H1 (cell line): ENCODE data around the gene TLR7. TPM values are rescaled to one million over a fixed set of nuclear protein-coding genes. Genes with fewer than 3 reads are reported as not detected.

Source experiments
- CTCF ChIA-PET: fragments of 300-600 bp; sonication (Branson Sonifier 250); formaldehyde crosslinking; loops from one replicate; lab custom pipeline; 2021; ENCODE audit not compliant: partially characterized antibody; lab: Charles Lee
- POLR2A ChIA-PET: fragments of 300-600 bp; sonication (Branson Sonifier 250); formaldehyde crosslinking; loops from one replicate; lab custom pipeline; 2021; ENCODE audit warnings: inconsistent platforms; ENCODE audit not compliant: partially characterized antibody; lab: Charles Lee
- DNase-seq, 2 experiments: peaks; one replicate each; pipeline versions ENCODE4 v3.0.0 to v3.0.0-alpha.2; 2010 to 2022; ENCODE audit warnings: low spot score in 2 of 2, low read depth in 1 of 2, mixed read lengths in 1 of 2
- FAIRE-seq: peaks from 2 replicates; lab custom pipeline; 2011; peaks lifted over from hg19 to GRCh38; lab: Jason Lieb, UNC
- H2AFZ ChIP-seq: 2 replicates; pipeline ENCODE4 v1.8.1; 2012; ENCODE audit warnings: low read length, inconsistent platforms
- H2AK5ac ChIP-seq: 2 replicates; pipeline ENCODE4 v1.6.1; 2013; ENCODE audit warnings: low read depth, low read length
- H2BK120ac ChIP-seq: replicated peaks from 2 replicates; pipeline ENCODE3; 2013; ENCODE audit warnings: low read depth, low read length, inconsistent platforms
- H2BK12ac ChIP-seq: 2 replicates; pipeline ENCODE4 v1.6.1; 2013; ENCODE audit warnings: low read depth, low read length
- H2BK15ac ChIP-seq: 2 replicates; pipeline ENCODE4 v1.6.1; 2013; ENCODE audit warnings: low read length
- H2BK20ac ChIP-seq: 2 replicates; pipeline ENCODE4 v1.6.1; 2013; ENCODE audit warnings: low read length
- H2BK5ac ChIP-seq: 2 replicates; pipeline ENCODE4 v1.6.1; 2013; ENCODE audit warnings: low read depth, low read length
- H3K14ac ChIP-seq: 2 replicates; pipeline ENCODE4 v1.6.1; 2013; ENCODE audit warnings: inconsistent platforms; ENCODE audit not compliant: insufficient read length
- H3K18ac ChIP-seq: 2 replicates; pipeline ENCODE4 v1.6.1; 2013; ENCODE audit warnings: low read length; ENCODE audit errors: extremely low read depth
- H3K23ac ChIP-seq: 2 replicates; pipeline ENCODE4 v1.6.1; 2013; ENCODE audit warnings: inconsistent platforms; ENCODE audit not compliant: insufficient read length
- H3K23me2 ChIP-seq: 2 replicates; pipeline ENCODE4 v1.6.1; 2013; ENCODE audit warnings: low read depth, low read length
- H3K27ac ChIP-seq: 2 replicates; pipeline ENCODE4 v1.6.1; 2011; ENCODE audit warnings: low read depth, low read length, inconsistent platforms
- H3K27me3 ChIP-seq, 4 experiments: replicated peaks in 1 of 4; 1 replicate in 1 of 4; 2 replicates in 3 of 4; pipeline versions ENCODE4 v1.6.1 to v1.8.1; 2011 to 2013; ENCODE audit warnings: low read length in 3 of 4, mild to moderate bottlenecking in 3 of 4, inconsistent platforms in 2 of 4, mixed read lengths in 2 of 4, moderate library complexity in 1 of 4; ENCODE audit not compliant: control insufficient read depth in 3 of 4, insufficient read depth in 3 of 4; ENCODE audit errors: extremely low read depth in 1 of 4
- H3K36me3 ChIP-seq, 4 experiments: 2 replicates each; pipeline versions ENCODE4 v1.6.1 to v1.8.1; 2011 to 2013; ENCODE audit warnings: mild to moderate bottlenecking in 4 of 4, low read length in 3 of 4, moderate library complexity in 2 of 4, control low read depth in 1 of 4, inconsistent platforms in 1 of 4; ENCODE audit not compliant: insufficient read depth in 4 of 4, control insufficient read depth in 2 of 4
- H3K4ac ChIP-seq: replicated peaks from 2 replicates; pipeline ENCODE3; 2013; ENCODE audit warnings: low read length, low read depth, mixed read lengths, inconsistent platforms; ENCODE audit not compliant: insufficient read length
- H3K4me1 ChIP-seq, 4 experiments: replicated peaks in 1 of 4; 1 replicate in 1 of 4; 2 replicates in 3 of 4; pipeline versions ENCODE4 v1.6.1 to v1.8.1; 2011 to 2013; ENCODE audit warnings: low read length in 3 of 4, inconsistent platforms in 2 of 4, mixed read lengths in 1 of 4; ENCODE audit not compliant: insufficient read depth in 4 of 4, control insufficient read depth in 3 of 4
- H3K4me2 ChIP-seq, 2 experiments: 2 replicates each; pipeline versions ENCODE4 v1.6.1 to v1.8.1; 2011 to 2013; ENCODE audit warnings: low read depth in 2 of 2, low read length in 2 of 2, control low read depth in 1 of 2, inconsistent platforms in 1 of 2, mild to moderate bottlenecking in 1 of 2; ENCODE audit not compliant: insufficient read depth in 1 of 2
- H3K4me3 ChIP-seq, 4 experiments: fragments of 200-600, 300-600 bp in 1 of 4; sonication (generic), shearing (Covaris generic), sonication (Bioruptor Twin) in 1 of 4; 2 replicates each; pipeline versions ENCODE4 v1.5.1 to v1.8.1; 2011 to 2016; ENCODE audit warnings: low read length in 4 of 4, low read depth in 3 of 4, control low read depth in 2 of 4, inconsistent platforms in 2 of 4, mild to moderate bottlenecking in 2 of 4, mixed read lengths in 1 of 4, moderate library complexity in 1 of 4; ENCODE audit not compliant: insufficient read depth in 2 of 4; ENCODE audit errors: extremely low read depth in 1 of 4
- H3K56ac ChIP-seq: replicated peaks from 2 replicates; pipeline ENCODE3; 2013; ENCODE audit warnings: low read depth, mild to moderate bottlenecking, mixed read lengths, low read length, inconsistent platforms; ENCODE audit not compliant: insufficient read length
- H3K79me1 ChIP-seq: 2 replicates; pipeline ENCODE4 v1.6.1; 2013; ENCODE audit warnings: low read depth, low read length, control low read depth
- H3K79me2 ChIP-seq, 2 experiments: 2 replicates each; pipeline versions ENCODE4 v1.6.1 to v1.8.1; 2012 to 2013; ENCODE audit warnings: low read length in 2 of 2, mild to moderate bottlenecking in 2 of 2, inconsistent platforms in 1 of 2; ENCODE audit not compliant: insufficient read depth in 2 of 2, control insufficient read depth in 1 of 2
- H3K9ac ChIP-seq, 4 experiments: replicated peaks in 1 of 4; 1 replicate in 1 of 4; 2 replicates in 3 of 4; pipeline versions ENCODE4 v1.6.1 to v1.8.1; 2011 to 2013; ENCODE audit warnings: low read depth in 3 of 4, low read length in 3 of 4, control low read depth in 2 of 4, mild to moderate bottlenecking in 2 of 4, moderate library complexity in 2 of 4, inconsistent platforms in 1 of 4; ENCODE audit errors: extremely low read depth in 1 of 4
- H3K9me3 ChIP-seq, 2 experiments: 2 replicates each; pipeline versions ENCODE4 v1.6.1 to v1.8.1; 2012 to 2013; ENCODE audit warnings: mild to moderate bottlenecking in 2 of 2, moderate library complexity in 2 of 2, control low read depth in 1 of 2, inconsistent platforms in 1 of 2, low read depth in 1 of 2, low read length in 1 of 2, mixed read lengths in 1 of 2; ENCODE audit not compliant: insufficient read depth in 2 of 2
- H4K20me1 ChIP-seq, 2 experiments: replicated peaks in 1 of 2; 2 replicates each; pipeline versions ENCODE3 to v1.8.1; 2011 to 2013; ENCODE audit warnings: inconsistent platforms in 2 of 2, low read length in 2 of 2, mild to moderate bottlenecking in 1 of 2; ENCODE audit not compliant: insufficient read depth in 2 of 2, control insufficient read depth in 1 of 2
- H4K5ac ChIP-seq: 2 replicates; pipeline ENCODE4 v1.6.1; 2013; ENCODE audit warnings: low read length, low read depth, mixed read lengths, inconsistent platforms; ENCODE audit not compliant: insufficient read length
- H4K8ac ChIP-seq: 2 replicates; pipeline ENCODE4 v1.8.0; 2013; ENCODE audit warnings: mild to moderate bottlenecking, moderate library complexity, low read length, inconsistent platforms; ENCODE audit not compliant: insufficient read depth; ENCODE audit errors: extremely low read depth
- H4K91ac ChIP-seq: replicated peaks from 2 replicates; pipeline ENCODE3; 2013; ENCODE audit warnings: low read length, mixed read lengths, inconsistent platforms; ENCODE audit not compliant: insufficient read length
- ASH2L ChIP-seq: fragments of 200-600, 300-600 bp; sonication (generic); IDR thresholded peaks from one replicate; pipeline ENCODE4 v1.7.1; 2017; ENCODE audit warnings: low read length
- ATF2 ChIP-seq: IDR thresholded peaks from 2 replicates; pipeline ENCODE4 v1.6.1; 2012; ENCODE audit warnings: low read length, inconsistent platforms
- EP300 ChIP-seq, 2 experiments: IDR thresholded peaks; 1 replicate in 1 of 2; 2 replicates in 1 of 2; pipeline ENCODE4 v1.6.1; 2011 to 2012; ENCODE audit warnings: low read depth in 2 of 2, low read length in 2 of 2, mild to moderate bottlenecking in 2 of 2, borderline replicate concordance in 1 of 2, inconsistent platforms in 1 of 2, moderate library complexity in 1 of 2
- GTF2F1 ChIP-seq: IDR thresholded peaks from 2 replicates; pipeline ENCODE4 v1.6.1; 2012; ENCODE audit warnings: low read depth, low read length, improper control_type of control experiment, borderline replicate concordance
- HDAC2 ChIP-seq, 2 experiments: fragments of 300-600 bp in 1 of 2; sonication (generic) in 1 of 2; IDR thresholded peaks; 2 replicates each; pipeline ENCODE4 v1.6.1; 2011 to 2012; ENCODE audit warnings: low read depth in 2 of 2, low read length in 2 of 2, mild to moderate bottlenecking in 2 of 2, moderate library complexity in 2 of 2, borderline replicate concordance in 1 of 2, inconsistent platforms in 1 of 2
- JUN ChIP-seq: IDR thresholded peaks from 2 replicates; pipeline ENCODE4 v1.6.1; 2011; ENCODE audit warnings: low read depth, mild to moderate bottlenecking, improper control_type of control experiment, low read length
- KDM1A ChIP-seq: fragments of 200-600, 300-600 bp; sonication (generic); IDR thresholded peaks from 2 replicates; pipeline ENCODE4 v1.7.1; 2016; ENCODE audit warnings: mild to moderate bottlenecking, low read length, borderline replicate concordance
- PHF8 ChIP-seq: fragments of 200-600 bp; sonication (generic); conservative IDR thresholded peaks from 2 replicates; pipeline ENCODE4 v1.7.1; 2012; ENCODE audit warnings: low read depth, mild to moderate bottlenecking, inconsistent platforms, low read length, moderate library complexity
- POU5F1 ChIP-seq: IDR thresholded peaks from 2 replicates; pipeline ENCODE4 v1.6.1; 2011; ENCODE audit warnings: low read depth, mild to moderate bottlenecking, low read length, moderate library complexity
- SIX5 ChIP-seq: IDR thresholded peaks from 2 replicates; pipeline ENCODE4 v1.6.1; 2011; ENCODE audit warnings: mild to moderate bottlenecking, low read depth, low read length
- ZNF274 ChIP-seq: IDR thresholded peaks from 2 replicates; pipeline ENCODE4 v1.7.0; 2012; ENCODE audit warnings: low read length, borderline replicate concordance; ENCODE audit errors: extremely low read depth
- WGBS, 2 experiments: shearing (Covaris generic) in 1 of 2; methylation state at CpG; one replicate each; pipeline versions ENCODE4 v1.1.6 to v1.1.7; 2013 to 2015; ENCODE audit warnings: low lambda C conversion rate in 2 of 2, mixed read lengths in 2 of 2, inconsistent platforms in 1 of 2, low coverage in 1 of 2, missing lambda C conversion rate in 1 of 2; ENCODE audit not compliant: insufficient replicate concordance in 2 of 2, insufficient coverage in 1 of 2, insufficient read length in 1 of 2; ENCODE audit errors: extremely low coverage in 1 of 2, missing lambda C conversion rate in 1 of 2; 5-methylcytosine and 5-hydroxymethylcytosine counted together
- polyA plus RNA-seq, 7 experiments: library from polyadenylated mRNA; depleted of rRNA in 3 of 7; stranded (reverse) in 5 of 7; unstranded in 2 of 7; fragments of >200 nt in 5 of 7; fragments of 200-250 nt in 2 of 7; gene quantifications; 1 replicate in 5 of 7; 2 replicates in 1 of 7; 4 replicates in 1 of 7; pipeline versions ENCODE4 v1.2.1 to v1.2.3, GENCODE V29; 2011 to 2013; ENCODE audit warnings: missing spikeins in 2 of 7, mixed read lengths in 2 of 7
- total RNA-seq: library from RNA; stranded (reverse); fragmentation: NEBNext Ultra II Directional; extraction: Animal tissue kit (Norgen Biotek cat#: 25700); gene quantifications from 2 replicates; pipeline ENCODE4 v1.2.1, GENCODE V29; 2021

Gene TLR7
- total and polyA plus RNA-seq, 2 of the 8 experiments (the other 6 are each of a cell fraction or from before 2014, with no cell fraction given), result 0.02 TPM; not detected in 1

- no peaks in the 10 kb centered on the region for H3K4me1 ChIP-seq
- H2BK20ac ChIP-seq, result no peak overlapping the region
- H4K5ac ChIP-seq, result no peak overlapping the region
- FAIRE-seq, result no peak
- no peak overlapping the region for H3K56ac ChIP-seq
- H4K91ac ChIP-seq, result no peak overlapping the region
- no peak overlapping the region for H2BK15ac ChIP-seq
- no peaks in the 10 kb centered on the region for H3K9me3 ChIP-seq
- no peak overlapping the region for H2AK5ac ChIP-seq
- no peak overlapping the region for H3K4me3 ChIP-seq
- no peak overlapping the region for H3K9ac ChIP-seq
- H3K14ac ChIP-seq, result no peak overlapping the region
- H2BK120ac ChIP-seq, result no peak overlapping the region
- H3K18ac ChIP-seq, result no peak overlapping the region
- no peak overlapping the region for H2BK5ac ChIP-seq
- H3K27me3 ChIP-seq, result no peaks in the 10 kb centered on the region
- H4K20me1 ChIP-seq, result no peaks in the 10 kb centered on the region
- no peak overlapping the region for H3K27ac ChIP-seq
- no peak overlapping the region for H2AFZ ChIP-seq
- no peaks in the 10 kb centered on the region for H3K23me2 ChIP-seq
- no peak overlapping the region for H3K4me2 ChIP-seq
- H3K79me1 ChIP-seq, result no peaks in the 10 kb centered on the region
- CTCF ChIA-PET, result no interaction called here
- H2BK12ac ChIP-seq, result no peak overlapping the region
- DNase-seq, result no peak
- H3K36me3 ChIP-seq, result no peaks in the 10 kb centered on the region
- WGBS, 2 experiments, result 100% methylated on average over 2 of the region's 2 CpGs; no CpG with 5 or more reads in 1 of the 2 experiments
- H3K23ac ChIP-seq, result no peak overlapping the region
- H4K8ac ChIP-seq, result no peak overlapping the region
- H3K4ac ChIP-seq, result no peak overlapping the region
- POLR2A ChIA-PET, result no interaction called here
- H3K79me2 ChIP-seq, result no peaks in the 10 kb centered on the region
- TF ChIP-seq PHF8 (no peak), JUN (no peak), HDAC2 (IDR thresholded peaks at IDR 0.05; ENCODE audit: borderline replicate concordance in 1 of 2, low read depth in 2 of 2, low read length in 2 of 2) (no peak), KDM1A (no peak), GTF2F1 (no peak), EP300 (IDR thresholded peaks at IDR 0.05; ENCODE audit: borderline replicate concordance in 1 of 2, low read depth in 2 of 2, low read length in 2 of 2) (no peak), ZNF274 (no peak), POU5F1 (no peak), ASH2L (no peak), ATF2 (no peak), SIX5 (no peak)
Observed at GRCh38 chrX:12843061-12843667, 23.7 kb upstream of the TLR7 start.
